ENCODE data around the gene NAALADL2.

GRCh38 chr3:174820885-174821284, 38.2 kb upstream of the NAALADL2 start:
- TF ChIP-seq CTCF (conservative IDR thresholded peaks at IDR 0.05) (no peak), ZFX (IDR thresholded peaks at IDR 0.05) (no peak)
